HepG2 (cell line): ENCODE results near the gene CCDC177. TPM values are rescaled to one million over a fixed set of nuclear protein-coding genes. Genes with fewer than 3 reads are reported as not detected.
A peak's percentile ranks its signal among the peaks of the same experiment; 100 is the strongest.

Experiments
- ELF3 ChIP-seq: IDR thresholded peaks from 2 replicates; pipeline ENCODE4 v1.6.1; 2016; ENCODE audit warnings: missing genetic modification reagents, missing compliant biosample characterization
- HNRNPH1 ChIP-seq: fragments of 200-400 bp; formaldehyde crosslinking; optimal IDR thresholded peaks from 2 replicates; pipeline ENCODE3; 2017; ENCODE audit warnings: mild to moderate bottlenecking, low read depth, low read length
- MAFK ChIP-seq, 2 experiments: IDR thresholded peaks in 1 of 2; conservative IDR thresholded peaks in 1 of 2; 2 replicates each; pipeline ENCODE4 v1.6.1; 2011; ENCODE audit warnings: improper control_type of control experiment in 2 of 2, low read length in 2 of 2
- ZBTB7A ChIP-seq: sonication (generic); formaldehyde crosslinking; IDR thresholded peaks from 2 replicates; pipeline ENCODE4 v1.8.0; 2022; ENCODE audit warnings: mild to moderate bottlenecking, missing genetic modification reagents
- ZNF256 ChIP-seq: sonication (generic); formaldehyde crosslinking; conservative IDR thresholded peaks from 2 replicates; pipeline ENCODE4 v1.4.0; 2020; ENCODE audit warnings: missing genetic modification reagents
- ZNF549 ChIP-seq: sonication (generic); formaldehyde crosslinking; IDR thresholded peaks from 2 replicates; pipeline ENCODE4 v1.5.0; 2020; ENCODE audit warnings: missing genetic modification reagents
- polyA plus RNA-seq, 8 experiments: library from polyadenylated mRNA; depleted of rRNA in 3 of 8; stranded (reverse) in 7 of 8; unstranded in 1 of 8; fragments of >200 nt; fragmentation: Illumina TruSeq in 4 of 8; extraction: Trizol in 4 of 8; gene quantifications; 2 replicates each; pipeline versions ENCODE4 v1.2.1 to v1.2.3, GENCODE V29; 2011 to 2016; ENCODE audit warnings: low read depth in 4 of 8, missing spikeins in 1 of 8, mixed read lengths in 1 of 8; ENCODE audit not compliant: insufficient read depth in 1 of 8
- total RNA-seq, 5 experiments: library from RNA; depleted of rRNA; stranded (reverse); fragments of >200 nt; fragmentation: Illumina TruSeq; extraction: Trizol; gene quantifications; 2 replicates each; pipeline ENCODE4 v1.2.3, GENCODE V29; 2016; ENCODE audit warnings: low read depth in 1 of 5
- TF ChIP-seq, protein P1 (sequence below), 2 experiments: sonication (generic) in 1 of 2; formaldehyde crosslinking in 1 of 2; IDR thresholded peaks; 2 replicates each; pipeline versions ENCODE4 v1.5.1 to v1.6.1; 2011 to 2020; ENCODE audit warnings: borderline replicate concordance in 1 of 2, low read depth in 1 of 2, low read length in 1 of 2, mild to moderate bottlenecking in 1 of 2, missing genetic modification reagents in 1 of 2, moderate library complexity in 1 of 2
- TF ChIP-seq, protein P2 (sequence below): IDR thresholded peaks from 2 replicates; pipeline ENCODE4 v1.6.1; 2012; ENCODE audit warnings: low read length, improper control_type of control experiment
- TF ChIP-seq, protein P3 (sequence below): sonication (generic); formaldehyde crosslinking; IDR thresholded peaks from 2 replicates; pipeline ENCODE4 v1.4.0; 2020; ENCODE audit warnings: mild to moderate bottlenecking, missing genetic modification reagents
- TF ChIP-seq, protein P4 (sequence below): sonication (generic); formaldehyde crosslinking; IDR thresholded peaks from 2 replicates; pipeline ENCODE4 v1.5.1; 2020; ENCODE audit warnings: mild to moderate bottlenecking, moderate library complexity, missing genetic modification reagents
- TF ChIP-seq, protein P5 (sequence below): IDR thresholded peaks from 2 replicates; pipeline ENCODE4 v1.6.1; 2016

CCDC177 gene
- total and polyA plus RNA-seq, 2 of the 13 experiments (the other 11 are each of a cell fraction or from before 2014, with no cell fraction given) = not detected

DNA sequence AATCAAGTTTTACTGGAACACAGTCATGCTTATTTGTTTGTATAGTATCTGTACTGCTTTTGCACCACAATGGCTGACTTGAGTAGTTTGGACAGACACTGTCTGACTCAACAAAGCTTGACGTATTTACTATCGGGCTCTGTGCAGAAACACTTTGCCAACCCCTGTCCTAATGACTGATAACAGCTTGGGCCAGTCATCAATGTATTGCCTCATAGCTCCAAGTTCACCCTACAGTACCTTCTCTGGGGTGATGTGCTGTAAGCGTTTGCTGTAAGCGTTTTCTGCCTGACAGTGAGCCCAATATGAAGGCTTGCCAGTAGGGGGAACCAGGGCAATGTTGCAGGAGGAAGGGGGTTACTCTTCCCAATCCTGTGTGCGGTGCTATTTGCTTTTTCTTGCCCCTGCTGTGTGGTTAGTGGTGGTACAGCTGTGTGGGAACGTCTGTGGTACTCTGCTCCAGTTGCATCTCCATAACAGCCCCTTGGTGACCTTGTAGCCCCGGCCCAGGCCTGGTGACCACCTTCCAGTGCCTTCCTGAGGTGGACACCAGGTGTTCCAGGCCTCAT is 5.4 kb upstream of the CCDC177 start (continued):
- peak; percentile 50; the same call in 1 of the 2 replicates for TF ChIP-seq ELF3 (CRISPR knock-in tag)
- TF ChIP-seq, protein P1, sequence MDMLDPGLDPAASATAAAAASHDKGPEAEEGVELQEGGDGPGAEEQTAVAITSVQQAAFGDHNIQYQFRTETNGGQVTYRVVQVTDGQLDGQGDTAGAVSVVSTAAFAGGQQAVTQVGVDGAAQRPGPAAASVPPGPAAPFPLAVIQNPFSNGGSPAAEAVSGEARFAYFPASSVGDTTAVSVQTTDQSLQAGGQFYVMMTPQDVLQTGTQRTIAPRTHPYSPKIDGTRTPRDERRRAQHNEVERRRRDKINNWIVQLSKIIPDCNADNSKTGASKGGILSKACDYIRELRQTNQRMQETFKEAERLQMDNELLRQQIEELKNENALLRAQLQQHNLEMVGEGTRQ (IDR thresholded peaks at IDR 0.05; ENCODE audit: low read depth, low read length) = no peak
- TF ChIP-seq, protein P1 (CRISPR knock-in tag; IDR thresholded peaks at IDR 0.05; ENCODE audit: borderline replicate concordance) = no peak
- no peak for TF ChIP-seq ZBTB7A (CRISPR knock-in tag)
- TF ChIP-seq, protein P2, sequence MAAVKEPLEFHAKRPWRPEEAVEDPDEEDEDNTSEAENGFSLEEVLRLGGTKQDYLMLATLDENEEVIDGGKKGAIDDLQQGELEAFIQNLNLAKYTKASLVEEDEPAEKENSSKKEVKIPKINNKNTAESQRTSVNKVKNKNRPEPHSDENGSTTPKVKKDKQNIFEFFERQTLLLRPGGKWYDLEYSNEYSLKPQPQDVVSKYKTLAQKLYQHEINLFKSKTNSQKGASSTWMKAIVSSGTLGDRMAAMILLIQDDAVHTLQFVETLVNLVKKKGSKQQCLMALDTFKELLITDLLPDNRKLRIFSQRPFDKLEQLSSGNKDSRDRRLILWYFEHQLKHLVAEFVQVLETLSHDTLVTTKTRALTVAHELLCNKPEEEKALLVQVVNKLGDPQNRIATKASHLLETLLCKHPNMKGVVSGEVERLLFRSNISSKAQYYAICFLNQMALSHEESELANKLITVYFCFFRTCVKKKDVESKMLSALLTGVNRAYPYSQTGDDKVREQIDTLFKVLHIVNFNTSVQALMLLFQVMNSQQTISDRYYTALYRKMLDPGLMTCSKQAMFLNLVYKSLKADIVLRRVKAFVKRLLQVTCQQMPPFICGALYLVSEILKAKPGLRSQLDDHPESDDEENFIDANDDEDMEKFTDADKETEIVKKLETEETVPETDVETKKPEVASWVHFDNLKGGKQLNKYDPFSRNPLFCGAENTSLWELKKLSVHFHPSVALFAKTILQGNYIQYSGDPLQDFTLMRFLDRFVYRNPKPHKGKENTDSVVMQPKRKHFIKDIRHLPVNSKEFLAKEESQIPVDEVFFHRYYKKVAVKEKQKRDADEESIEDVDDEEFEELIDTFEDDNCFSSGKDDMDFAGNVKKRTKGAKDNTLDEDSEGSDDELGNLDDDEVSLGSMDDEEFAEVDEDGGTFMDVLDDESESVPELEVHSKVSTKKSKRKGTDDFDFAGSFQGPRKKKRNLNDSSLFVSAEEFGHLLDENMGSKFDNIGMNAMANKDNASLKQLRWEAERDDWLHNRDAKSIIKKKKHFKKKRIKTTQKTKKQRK = no peak
- no peak for TF ChIP-seq ZNF549
- TF ChIP-seq, protein P3, sequence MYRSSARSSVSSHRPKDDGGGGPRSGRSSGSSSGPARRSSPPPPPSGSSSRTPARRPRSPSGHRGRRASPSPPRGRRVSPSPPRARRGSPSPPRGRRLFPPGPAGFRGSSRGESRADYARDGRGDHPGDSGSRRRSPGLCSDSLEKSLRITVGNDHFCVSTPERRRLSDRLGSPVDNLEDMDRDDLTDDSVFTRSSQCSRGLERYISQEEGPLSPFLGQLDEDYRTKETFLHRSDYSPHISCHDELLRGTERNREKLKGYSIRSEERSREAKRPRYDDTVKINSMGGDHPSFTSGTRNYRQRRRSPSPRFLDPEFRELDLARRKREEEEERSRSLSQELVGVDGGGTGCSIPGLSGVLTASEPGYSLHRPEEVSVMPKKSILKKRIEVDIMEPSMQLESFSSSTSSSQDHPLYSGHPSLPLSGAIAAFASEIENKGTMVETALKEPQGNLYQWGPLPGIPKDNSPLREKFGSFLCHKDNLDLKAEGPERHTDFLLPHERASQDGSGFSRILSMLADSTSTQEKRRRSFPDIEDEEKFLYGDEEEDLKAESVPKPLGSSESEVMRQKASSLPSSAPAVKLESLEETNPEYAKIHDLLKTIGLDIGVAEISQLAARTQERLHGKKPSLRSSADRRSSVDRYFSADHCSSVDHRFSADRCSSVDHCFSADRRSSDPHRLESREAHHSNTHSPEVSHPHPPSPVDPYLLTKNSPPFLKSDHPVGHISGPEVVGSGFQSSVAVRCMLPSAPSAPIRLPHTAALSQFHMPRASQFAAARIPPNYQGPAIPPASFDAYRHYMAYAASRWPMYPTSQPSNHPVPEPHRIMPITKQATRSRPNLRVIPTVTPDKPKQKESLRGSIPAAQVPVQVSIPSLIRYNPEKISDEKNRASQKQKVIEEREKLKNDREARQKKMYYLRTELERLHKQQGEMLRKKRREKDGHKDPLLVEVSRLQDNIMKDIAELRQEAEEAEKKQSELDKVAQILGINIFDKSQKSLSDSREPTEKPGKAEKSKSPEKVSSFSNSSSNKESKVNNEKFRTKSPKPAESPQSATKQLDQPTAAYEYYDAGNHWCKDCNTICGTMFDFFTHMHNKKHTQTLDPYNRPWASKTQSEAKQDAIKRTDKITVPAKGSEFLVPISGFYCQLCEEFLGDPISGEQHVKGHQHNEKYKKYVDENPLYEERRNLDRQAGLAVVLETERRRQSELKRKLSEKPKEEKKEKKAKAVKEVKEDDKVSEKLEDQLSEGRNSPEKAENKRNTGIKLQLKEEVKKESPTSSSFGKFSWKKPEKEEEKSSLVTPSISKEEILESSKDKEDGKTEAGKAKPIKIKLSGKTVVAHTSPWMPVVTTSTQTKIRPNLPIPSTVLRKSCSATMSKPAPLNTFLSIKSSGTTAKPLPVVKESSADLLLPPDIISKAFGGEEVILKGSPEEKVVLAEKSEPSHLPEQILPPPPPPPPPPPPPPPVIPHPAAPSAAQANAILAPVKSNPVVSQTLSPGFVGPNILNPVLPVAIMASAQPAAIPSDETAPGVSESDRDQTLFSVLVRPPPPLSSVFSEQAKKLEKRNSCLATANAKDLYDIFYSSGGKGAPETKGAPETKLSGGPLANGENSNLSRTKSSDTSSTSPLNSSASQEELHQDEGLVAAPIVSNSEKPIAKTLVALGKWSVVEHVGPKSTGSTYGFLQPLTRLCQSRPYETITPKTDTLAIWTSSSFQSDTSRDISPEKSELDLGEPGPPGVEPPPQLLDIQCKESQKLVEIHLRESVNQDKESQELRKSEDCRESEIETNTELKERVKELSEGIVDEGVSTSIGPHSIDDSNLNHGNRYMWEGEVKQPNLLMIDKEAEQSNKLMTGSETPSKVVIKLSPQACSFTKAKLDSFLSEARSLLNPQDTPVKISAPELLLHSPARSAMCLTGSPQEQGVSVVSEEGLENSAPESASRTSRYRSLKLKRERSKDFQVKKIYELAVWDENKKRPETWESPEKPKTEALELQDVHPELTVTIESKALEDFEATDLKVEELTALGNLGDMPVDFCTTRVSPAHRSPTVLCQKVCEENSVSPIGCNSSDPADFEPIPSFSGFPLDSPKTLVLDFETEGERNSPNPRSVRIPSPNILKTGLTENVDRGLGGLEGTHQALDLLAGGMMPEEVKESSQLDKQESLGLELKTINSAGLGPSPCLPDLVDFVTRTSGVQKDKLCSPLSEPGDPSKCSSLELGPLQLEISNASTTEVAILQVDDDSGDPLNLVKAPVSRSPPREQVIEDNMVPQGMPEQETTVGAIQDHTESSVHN = no peak
- peak; percentile 15 to 43; a peak in 1 of 4 replicates for TF ChIP-seq MAFK (conservative IDR thresholded peaks at IDR 0.05 in 1 of 2, IDR thresholded peaks at IDR 0.05 in 1 of 2; ENCODE audit: low read length in 2 of 2)
- no peak for TF ChIP-seq HNRNPH1
- TF ChIP-seq, protein P4, sequence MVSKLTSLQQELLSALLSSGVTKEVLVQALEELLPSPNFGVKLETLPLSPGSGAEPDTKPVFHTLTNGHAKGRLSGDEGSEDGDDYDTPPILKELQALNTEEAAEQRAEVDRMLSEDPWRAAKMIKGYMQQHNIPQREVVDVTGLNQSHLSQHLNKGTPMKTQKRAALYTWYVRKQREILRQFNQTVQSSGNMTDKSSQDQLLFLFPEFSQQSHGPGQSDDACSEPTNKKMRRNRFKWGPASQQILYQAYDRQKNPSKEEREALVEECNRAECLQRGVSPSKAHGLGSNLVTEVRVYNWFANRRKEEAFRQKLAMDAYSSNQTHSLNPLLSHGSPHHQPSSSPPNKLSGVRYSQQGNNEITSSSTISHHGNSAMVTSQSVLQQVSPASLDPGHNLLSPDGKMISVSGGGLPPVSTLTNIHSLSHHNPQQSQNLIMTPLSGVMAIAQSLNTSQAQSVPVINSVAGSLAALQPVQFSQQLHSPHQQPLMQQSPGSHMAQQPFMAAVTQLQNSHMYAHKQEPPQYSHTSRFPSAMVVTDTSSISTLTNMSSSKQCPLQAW = peak; percentile 57; the same call in 1 of the 2 replicates
- TF ChIP-seq, protein P5, sequence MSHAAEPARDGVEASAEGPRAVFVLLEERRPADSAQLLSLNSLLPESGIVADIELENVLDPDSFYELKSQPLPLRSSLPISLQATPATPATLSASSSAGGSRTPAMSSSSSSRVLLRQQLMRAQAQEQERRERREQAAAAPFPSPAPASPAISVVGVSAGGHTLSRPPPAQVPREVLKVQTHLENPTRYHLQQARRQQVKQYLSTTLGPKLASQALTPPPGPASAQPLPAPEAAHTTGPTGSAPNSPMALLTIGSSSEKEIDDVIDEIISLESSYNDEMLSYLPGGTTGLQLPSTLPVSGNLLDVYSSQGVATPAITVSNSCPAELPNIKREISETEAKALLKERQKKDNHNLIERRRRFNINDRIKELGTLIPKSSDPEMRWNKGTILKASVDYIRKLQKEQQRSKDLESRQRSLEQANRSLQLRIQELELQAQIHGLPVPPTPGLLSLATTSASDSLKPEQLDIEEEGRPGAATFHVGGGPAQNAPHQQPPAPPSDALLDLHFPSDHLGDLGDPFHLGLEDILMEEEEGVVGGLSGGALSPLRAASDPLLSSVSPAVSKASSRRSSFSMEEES (CRISPR knock-in tag) = no peak
- no peak for TF ChIP-seq ZNF256 (CRISPR knock-in tag)
